ENCODE results near the gene PLCD1. TPM values are rescaled to one million over a fixed set of nuclear protein-coding genes. Genes with fewer than 3 reads are reported as not detected.
A peak's percentile ranks its signal among the peaks of the same experiment; 100 is the strongest.
"Not testable (repeated sequence)": the region's sequence is repeated elsewhere in the genome, so short reads cannot be mapped to it uniquely, and the experiment has no call there.

PLCD1 gene
- total RNA-seq, 5 donors from 2014 or later (not counting 1 experiment from before 2014, with no cell fraction given): 31.3 to 91.0 (median 75.7) TPM

DNA sequence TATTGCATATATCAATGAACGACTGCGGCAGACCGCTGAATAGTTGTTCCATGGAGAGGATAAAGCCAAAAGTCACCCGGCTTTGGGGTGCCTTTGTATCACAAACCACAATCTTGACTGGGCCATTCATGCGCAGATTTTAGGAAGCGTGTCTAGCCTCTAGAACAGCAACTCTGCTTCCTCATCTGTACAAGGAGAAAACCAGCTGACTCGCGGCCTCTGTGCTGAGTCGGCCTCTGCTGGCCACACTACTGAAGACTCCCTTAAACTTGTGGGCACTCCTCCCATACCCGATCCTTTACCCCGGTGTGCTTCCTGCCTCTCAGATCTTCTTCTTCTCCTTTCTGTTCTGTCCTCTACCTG lies 10.4 kb upstream of the PLCD1 start:
- ChIA-PET POLR2A (interaction anchor here in 1 of 2 donors (1.4 kb wide), 1 partner anchor 10 kb away, joined by 8 read pairs; the partner anchor contains the start of gene PLCD1), CTCF (interaction anchor here (0.6 to 3.1 kb wide), 8 partner anchors 11 to 1319 kb away, joined by 3 to 20 read pairs (median 4); partner anchors contain the start of genes ACAA1 (in 1 of the 2) and PLCD1 (in 1 of the 2))
- no peaks in the 10 kb centered on the region for H3K27me3 Mint-ChIP-seq
- no peaks in the 10 kb centered on the region for H3K27me3 ChIP-seq (replicated peaks in 1 of 2; ENCODE audit: control insufficient read depth in 2 of 2, extremely low read depth in 1 of 2, insufficient read depth in 2 of 2, low read length in 1 of 2)
- H3K36me3 Mint-ChIP-seq: peaks cover 4% of the 10 kb centered on the region
- H3K9me3 ChIP-seq: no peaks in the 10 kb centered on the region
- H3K4me1 Mint-ChIP-seq: peaks cover 30 to 42% (median 34%) of the 10 kb centered on the region in 3 donors
- ATAC-seq (replicated peaks in 1 of 4) (peak; percentile 48 to 60 (median 56)), DNase-seq (peak in 32 of 35 experiments; percentile 15 to 71 (median 38))
- H3K27ac Mint-ChIP-seq: peak overlapping the region; percentile 91 to 97
- H3K36me3 ChIP-seq (ENCODE audit: control insufficient read depth in 2 of 2, extremely low read depth in 1 of 2, insufficient read depth in 1 of 2, low read length in 1 of 2): no peaks in the 10 kb centered on the region
- peaks cover 0 to 7% (median 0%) of the 10 kb centered on the region in 3 donors for H3K9me3 Mint-ChIP-seq
- peaks cover 8 to 38% of the 10 kb centered on the region in 2 experiments for H3K4me1 ChIP-seq (ENCODE audit: control insufficient read depth in 1 of 2, extremely low read depth in 1 of 2, insufficient read depth in 2 of 2, low read length in 2 of 2)
- peak overlapping the region; percentile 82 to 91 (median 84) for H3K4me3 Mint-ChIP-seq
- peak overlapping the region; percentile 97 for H3K27ac ChIP-seq (ENCODE audit: low read length)
- 11% methylated on average over 8 of the region's 11 CpGs for WGBS (ENCODE audit: insufficient coverage)
- H3K4me3 ChIP-seq (ENCODE audit: control insufficient read depth in 1 of 2, extremely low read depth in 1 of 2, low read length in 1 of 2): peak overlapping the region; percentile 66 to 68

GRCh38 chr3:38039101-38039898 lies 9.9 kb upstream of the PLCD1 start, which contains the start of gene DLEC1:
Gene DLEC1 (plus strand): TSS chr3:38039208. CDS start chr3:38039226, 18 bp downstream.
- Histone ChIP-seq H3K36me3 (ENCODE audit: control insufficient read depth in 2 of 2, extremely low read depth in 1 of 2, insufficient read depth in 1 of 2, low read length in 1 of 2) (no peaks in the 10 kb centered on the region), H3K27me3 (replicated peaks in 1 of 2; ENCODE audit: control insufficient read depth in 2 of 2, extremely low read depth in 1 of 2, insufficient read depth in 2 of 2, low read length in 1 of 2) (no peaks in the 10 kb centered on the region), H3K4me1 (ENCODE audit: control insufficient read depth in 1 of 2, extremely low read depth in 1 of 2, insufficient read depth in 2 of 2, low read length in 2 of 2) (peaks cover 8 to 38% of the 10 kb centered on the region in 2 experiments), H3K9me3 (no peaks in the 10 kb centered on the region), H3K27ac (ENCODE audit: low read length) (peak within 1 kb of the TSS; percentile 97), H3K4me3 (ENCODE audit: control insufficient read depth in 1 of 2, extremely low read depth in 1 of 2, low read length in 1 of 2) (peak within 1 kb of the TSS; percentile 66 to 68)
- H3K27me3 Mint-ChIP-seq: no peaks in the 10 kb centered on the region
- H3K36me3 Mint-ChIP-seq: peaks cover 4% of the 10 kb centered on the region
- peak; percentile 56 to 92 (median 81) for DNase-seq
- ATAC-seq (replicated peaks in 1 of 4): peak; percentile 72 to 78 (median 76)
- H3K27ac Mint-ChIP-seq: peak within 1 kb of the TSS; percentile 91 to 97
- under 1% methylated on average over 61 of the region's 67 CpGs for WGBS (ENCODE audit: insufficient coverage)
- peaks cover 30 to 42% (median 34%) of the 10 kb centered on the region in 3 donors for H3K4me1 Mint-ChIP-seq
- peaks cover 0 to 7% (median 0%) of the 10 kb centered on the region in 3 donors for H3K9me3 Mint-ChIP-seq
- ChIA-PET POLR2A (interaction anchor here (0.6 to 1.4 kb wide), 6 partner anchors 10 to 125 kb away, joined by 3 to 8 read pairs (median 4); partner anchors contain the start of genes ACAA1 (in 1 of the 2), OXSR1 (in 1 of the 2) and PLCD1 (in 1 of the 2)), CTCF (interaction anchor here (0.6 to 3.1 kb wide), 12 partner anchors 10 to 1319 kb away, joined by 3 to 20 read pairs (median 4); partner anchors contain the start of genes ACAA1 (in 1 of the 2), OXSR1 (in 1 of the 2) and PLCD1 (in 1 of the 2))
- peak within 1 kb of the TSS; percentile 82 to 91 (median 84) for H3K4me3 Mint-ChIP-seq

DNA sequence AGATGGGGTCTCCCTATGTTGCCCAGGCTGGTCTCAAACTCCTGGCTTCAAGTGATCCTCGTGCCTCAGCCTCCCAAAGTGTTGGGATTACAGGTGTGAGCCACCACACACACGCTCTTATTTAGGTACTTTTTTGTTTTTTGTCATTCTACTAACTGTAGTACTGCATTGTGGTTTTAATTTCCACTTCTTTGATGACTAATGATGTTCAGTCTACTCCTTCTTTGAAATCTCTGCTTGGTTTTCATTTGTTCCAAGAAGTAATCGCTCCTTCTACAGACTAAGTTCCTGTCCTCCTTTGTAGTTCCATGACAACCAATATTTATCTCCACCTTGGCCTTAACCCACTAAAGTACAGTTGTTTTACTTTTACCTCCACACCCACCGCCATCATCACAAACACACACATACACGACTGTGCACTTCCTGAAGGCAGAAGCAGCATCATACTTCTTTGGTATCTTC lies 9.0 kb upstream of the PLCD1 start:
- Histone ChIP-seq H3K36me3 (ENCODE audit: control insufficient read depth in 2 of 2, extremely low read depth in 1 of 2, insufficient read depth in 1 of 2, low read length in 1 of 2) (no peaks in the 10 kb centered on the region), H3K9me3 (no peaks in the 10 kb centered on the region), H3K4me1 (ENCODE audit: control insufficient read depth in 1 of 2, extremely low read depth in 1 of 2, insufficient read depth in 2 of 2, low read length in 2 of 2) (peaks cover 8 to 38% of the 10 kb centered on the region in 2 experiments), H3K4me3 (ENCODE audit: control insufficient read depth in 1 of 2, extremely low read depth in 1 of 2, low read length in 1 of 2) (peak overlapping the region; percentile 18 to 66), H3K27ac (ENCODE audit: low read length) (peak overlapping the region; percentile 97), H3K27me3 (replicated peaks in 1 of 2; ENCODE audit: control insufficient read depth in 2 of 2, extremely low read depth in 1 of 2, insufficient read depth in 2 of 2, low read length in 1 of 2) (no peaks in the 10 kb centered on the region)
- WGBS (ENCODE audit: insufficient coverage): 4% methylated on average over 3 of the region's 5 CpGs
- peak overlapping the region; percentile 91 to 97 for H3K27ac Mint-ChIP-seq
- H3K4me3 Mint-ChIP-seq: peak overlapping the region; percentile 82 to 91 (median 84)
- ChIA-PET POLR2A (interaction anchor here in 1 of 2 donors (0.7 to 1.4 kb wide), 5 partner anchors 9 to 126 kb away, joined by 3 to 8 read pairs (median 4); partner anchors contain the start of genes ACAA1, OXSR1 and PLCD1), CTCF (interaction anchor here in 1 of 2 donors (1.0 to 3.1 kb wide), 4 partner anchors 11 to 64 kb away, joined by 3 to 20 read pairs (median 9); no protein-coding TSS in a partner anchor)
- H3K36me3 Mint-ChIP-seq: peaks cover 4% of the 10 kb centered on the region
- DNase-seq (peak in 18 of 35 experiments; percentile 22 to 64 (median 32)), ATAC-seq (replicated peaks in 1 of 4) (peak; percentile 43 to 55 (median 52))
- H3K27me3 Mint-ChIP-seq: peaks cover 0 to 1% of the 10 kb centered on the region in 2 donors
- H3K9me3 Mint-ChIP-seq: peaks cover 0 to 7% (median 0%) of the 10 kb centered on the region in 3 donors
- peaks cover 30 to 43% (median 34%) of the 10 kb centered on the region in 3 donors for H3K4me1 Mint-ChIP-seq

DNA sequence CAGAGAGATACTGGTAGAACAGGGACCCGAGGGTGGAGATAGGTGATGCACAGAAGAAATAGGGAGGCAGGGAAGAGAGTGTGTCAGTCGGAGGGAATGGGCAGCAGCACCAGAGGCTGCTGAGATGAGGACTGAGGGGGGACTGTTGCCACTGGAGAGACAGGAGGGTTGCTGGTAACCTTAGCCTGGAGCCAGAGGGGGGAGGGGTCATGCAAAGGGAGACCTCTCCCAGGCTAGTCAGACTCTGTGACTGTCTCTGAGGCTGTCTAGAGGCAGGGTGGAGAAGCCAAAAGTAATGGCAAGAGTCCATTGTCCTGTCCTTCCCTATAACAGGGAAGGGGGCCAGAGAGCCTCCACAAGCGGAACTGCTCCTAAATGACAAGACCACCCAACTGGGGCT lies 7.5 kb upstream of the PLCD1 start:
- H3K36me3 Mint-ChIP-seq: no peaks in the 10 kb centered on the region
- DNase-seq (no peak), ATAC-seq (replicated peaks in 1 of 4) (no peak)
- H3K9me3 Mint-ChIP-seq: peaks cover 0 to 7% (median 0%) of the 10 kb centered on the region in 3 donors
- peak overlapping the region; percentile 65 to 97 for H3K27ac Mint-ChIP-seq
- H3K27me3 ChIP-seq (replicated peaks in 1 of 2; ENCODE audit: control insufficient read depth in 2 of 2, extremely low read depth in 1 of 2, insufficient read depth in 2 of 2, low read length in 1 of 2): peaks cover 0 to 4% of the 10 kb centered on the region in 2 experiments
- H3K4me1 Mint-ChIP-seq: peaks cover 31 to 48% (median 37%) of the 10 kb centered on the region in 3 donors
- CTCF ChIA-PET: no interaction called here
- peaks cover 0 to 3% of the 10 kb centered on the region in 2 donors for H3K27me3 Mint-ChIP-seq
- no peaks in the 10 kb centered on the region for H3K36me3 ChIP-seq (ENCODE audit: control insufficient read depth in 2 of 2, extremely low read depth in 1 of 2, insufficient read depth in 1 of 2, low read length in 1 of 2)
- no peaks in the 10 kb centered on the region for H3K9me3 ChIP-seq
- H3K27ac ChIP-seq (ENCODE audit: low read length): peak overlapping the region; percentile 97
- H3K4me3 ChIP-seq (ENCODE audit: control insufficient read depth in 1 of 2, extremely low read depth in 1 of 2, low read length in 1 of 2): no peak overlapping the region
- WGBS (ENCODE audit: insufficient coverage): 86% methylated on average over 2 of the region's 3 CpGs
- H3K4me1 ChIP-seq (ENCODE audit: control insufficient read depth in 1 of 2, extremely low read depth in 1 of 2, insufficient read depth in 2 of 2, low read length in 2 of 2): peaks cover 8 to 38% of the 10 kb centered on the region in 2 experiments
- H3K4me3 Mint-ChIP-seq: no peak overlapping the region
- POLR2A ChIA-PET: no interaction called here

GRCh38 chr3:38036286-38036685 lies 6.8 kb upstream of the PLCD1 start:
- DNase-seq: no peak
- Histone ChIP-seq H3K36me3 (ENCODE audit: control insufficient read depth in 2 of 2, extremely low read depth in 1 of 2, insufficient read depth in 1 of 2, low read length in 1 of 2) (no peaks in the 10 kb centered on the region), H3K27me3 (replicated peaks in 1 of 2; ENCODE audit: control insufficient read depth in 2 of 2, extremely low read depth in 1 of 2, insufficient read depth in 2 of 2, low read length in 1 of 2) (peaks cover 0 to 4% of the 10 kb centered on the region in 2 experiments), H3K9me3 (no peaks in the 10 kb centered on the region), H3K4me1 (ENCODE audit: control insufficient read depth in 1 of 2, extremely low read depth in 1 of 2, insufficient read depth in 2 of 2, low read length in 2 of 2) (peaks cover 8 to 44% of the 10 kb centered on the region in 2 experiments), H3K27ac (ENCODE audit: low read length) (no peak overlapping the region), H3K4me3 (ENCODE audit: control insufficient read depth in 1 of 2, extremely low read depth in 1 of 2, low read length in 1 of 2) (no peak overlapping the region)
- 93% methylated on average over 3 of the region's 5 CpGs for WGBS (ENCODE audit: insufficient coverage)
- Mint-ChIP-seq H3K9me3 (peaks cover 0 to 7% (median 0%) of the 10 kb centered on the region in 3 donors), H3K4me1 (peaks cover 37 to 54% (median 43%) of the 10 kb centered on the region in 3 donors), H3K27me3 (peaks cover under 1 to 5% of the 10 kb centered on the region in 2 donors), H3K4me3 (no peak overlapping the region), H3K27ac (peak overlapping the region; percentile 65 to 97), H3K36me3 (no peaks in the 10 kb centered on the region)
- ATAC-seq (replicated peaks in 1 of 4): no peak
- POLR2A ChIA-PET: no interaction called here
- CTCF ChIA-PET: no interaction called here

DNA sequence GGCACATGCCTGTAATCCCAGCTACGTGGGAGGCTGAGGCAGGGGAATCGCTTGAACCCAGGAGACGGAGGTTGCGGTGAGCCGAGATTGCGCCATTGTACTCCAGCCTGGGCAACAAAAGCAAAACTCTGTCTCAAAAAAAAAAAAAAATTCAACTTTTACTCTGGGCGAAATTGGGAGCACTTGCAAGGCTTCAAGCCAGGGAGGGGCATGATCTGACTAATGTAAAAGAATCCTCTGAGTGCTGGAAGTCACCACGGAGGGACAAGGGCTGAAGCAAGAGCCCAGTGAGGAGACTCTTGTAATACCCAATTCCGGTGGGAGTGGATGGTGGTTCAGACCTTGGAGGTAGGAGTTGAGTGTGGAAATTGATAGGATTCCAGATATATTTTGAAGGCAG lies 4.9 kb upstream of the PLCD1 start:
- H3K27ac ChIP-seq (ENCODE audit: low read length); H3K4me3 Mint-ChIP-seq; ATAC-seq (replicated peaks in 1 of 4); H3K36me3 Mint-ChIP-seq; H3K4me3 ChIP-seq (ENCODE audit: control insufficient read depth in 1 of 2, extremely low read depth in 1 of 2, low read length in 1 of 2); POLR2A ChIA-PET; H3K36me3 ChIP-seq (ENCODE audit: control insufficient read depth in 2 of 2, extremely low read depth in 1 of 2, insufficient read depth in 1 of 2, low read length in 1 of 2); DNase-seq; H3K9me3 Mint-ChIP-seq; H3K9me3 ChIP-seq: not testable (repeated sequence)
- 86% methylated on average over 5 of the region's 9 CpGs for WGBS (ENCODE audit: insufficient coverage)
- peaks cover 37 to 52% (median 37%) of the 10 kb centered on the region in 3 donors for H3K4me1 Mint-ChIP-seq
- peaks cover 6 to 11% of the 10 kb centered on the region in 2 donors for H3K27me3 Mint-ChIP-seq
- H3K27ac Mint-ChIP-seq: peak overlapping the region in 1 of 2 donors; percentile 3
- CTCF ChIA-PET: interaction anchor here in 1 of 2 donors (0.7 kb wide), 1 partner anchor 65 kb away, joined by 3 read pairs; no protein-coding TSS in a partner anchor
- H3K4me1 ChIP-seq (ENCODE audit: control insufficient read depth in 1 of 2, extremely low read depth in 1 of 2, insufficient read depth in 2 of 2, low read length in 2 of 2): peaks cover 6 to 49% of the 10 kb centered on the region in 2 experiments
- H3K27me3 ChIP-seq (replicated peaks in 1 of 2; ENCODE audit: control insufficient read depth in 2 of 2, extremely low read depth in 1 of 2, insufficient read depth in 2 of 2, low read length in 1 of 2): peaks cover 0 to 16% of the 10 kb centered on the region in 2 experiments

Data from T-cell (primary cell).